HEK293T (cell line): ENCODE measurements around the gene DGKE.

Experiments used
- CTCF ChIA-PET: fragments of 350-600 bp; formaldehyde crosslinking; extraction: SDS; loops from one replicate; lab custom pipeline; 2021; ENCODE audit warnings: antibody characterized with exemption, inconsistent platforms; lab: Yijun Ruan, JAX
- POLR2A ChIA-PET: fragments of 350-600 bp; formaldehyde crosslinking; extraction: SDS; loops from one replicate; lab custom pipeline; 2020; ENCODE audit warnings: antibody characterized with exemption, inconsistent platforms; lab: Yijun Ruan, JAX
- DNase-seq: peaks from one replicate; pipeline ENCODE4 v3.0.0; 2012; ENCODE audit warnings: mixed read lengths; ENCODE audit errors: extremely low spot score
- ARNT ChIP-seq: fragments of 450-650 bp; IDR thresholded peaks from 2 replicates; pipeline ENCODE4 v1.6.1; 2017; ENCODE audit warnings: mild to moderate bottlenecking
- BHLHE40 ChIP-seq: fragments of 450-650 bp; IDR thresholded peaks from 2 replicates; pipeline ENCODE4 v1.6.1; 2016; ENCODE audit warnings: mild to moderate bottlenecking, moderate library complexity, borderline replicate concordance
- CTBP1 ChIP-seq: fragments of 450-650 bp; IDR thresholded peaks from 2 replicates; pipeline ENCODE4 v1.6.1; 2016; ENCODE audit warnings: borderline replicate concordance
- ELF4 ChIP-seq: fragments of 450-650 bp; IDR thresholded peaks from 2 replicates; pipeline ENCODE4 v1.6.1; 2017; ENCODE audit warnings: antibody characterized with exemption
- FOXA1 ChIP-seq: fragments of 450-650 bp; IDR thresholded peaks from 2 replicates; pipeline ENCODE4 v1.6.1; 2016; ENCODE audit warnings: mild to moderate bottlenecking
- FOXK2 ChIP-seq: fragments of 450-650 bp; IDR thresholded peaks from 2 replicates; pipeline ENCODE4 v1.6.1; 2016; ENCODE audit warnings: mild to moderate bottlenecking
- FOXM1 ChIP-seq: fragments of 450-650 bp; IDR thresholded peaks from 2 replicates; pipeline ENCODE4 v1.6.1; 2017; ENCODE audit warnings: mild to moderate bottlenecking, borderline replicate concordance
- HDGF ChIP-seq: fragments of 450-650 bp; IDR thresholded peaks from 2 replicates; pipeline ENCODE4 v1.6.1; 2017; ENCODE audit warnings: antibody characterized with exemption, borderline replicate concordance
- L3MBTL2 ChIP-seq: fragments of 450-650 bp; conservative IDR thresholded peaks from 2 replicates; pipeline ENCODE4 v1.6.1; 2016; ENCODE audit warnings: mild to moderate bottlenecking
- LEF1 ChIP-seq: fragments of 450-650 bp; IDR thresholded peaks from 2 replicates; pipeline ENCODE4 v1.6.1; 2017; ENCODE audit warnings: mild to moderate bottlenecking, borderline replicate concordance
- NFRKB ChIP-seq: fragments of 450-650 bp; IDR thresholded peaks from 2 replicates; pipeline ENCODE4 v1.6.1; 2016; ENCODE audit warnings: mild to moderate bottlenecking, moderate library complexity
- PKNOX1 ChIP-seq: fragments of 450-650 bp; IDR thresholded peaks from 2 replicates; pipeline ENCODE4 v1.6.1; 2016
- SP1 ChIP-seq: fragments of 450-650 bp; IDR thresholded peaks from 2 replicates; pipeline ENCODE4 v1.6.1; 2017
- SUZ12 ChIP-seq: fragments of 450-650 bp; IDR thresholded peaks from 2 replicates; pipeline ENCODE4 v1.6.1; 2016; ENCODE audit warnings: mild to moderate bottlenecking
- TARDBP ChIP-seq: fragments of 450-650 bp; IDR thresholded peaks from 2 replicates; pipeline ENCODE4 v1.6.1; 2016
- ZNF384 ChIP-seq: fragments of 450-650 bp; IDR thresholded peaks from 2 replicates; pipeline ENCODE4 v1.6.1; 2016

The DGKE gene

GRCh38 chr17:56793531-56793930 lies 40.4 kb upstream of the DGKE start:
- ChIA-PET CTCF (interaction anchor here (0.5 to 1.7 kb wide), 2 partner anchors 20 to 26 kb away, joined by 3 to 4 read pairs; no protein-coding TSS in a partner anchor), POLR2A (no interaction called here)
- no peak for DNase-seq
- TF ChIP-seq HDGF, result no peak
- TF ChIP-seq L3MBTL2, result no peak
- no peak for TF ChIP-seq PKNOX1
- no peak for TF ChIP-seq FOXA1
- TF ChIP-seq ZNF384, result no peak
- TF ChIP-seq CTBP1, result no peak
- no peak for TF ChIP-seq BHLHE40
- no peak for TF ChIP-seq LEF1
- no peak for TF ChIP-seq SUZ12
- TF ChIP-seq SP1, result no peak
- TF ChIP-seq FOXK2, result no peak

DNA sequence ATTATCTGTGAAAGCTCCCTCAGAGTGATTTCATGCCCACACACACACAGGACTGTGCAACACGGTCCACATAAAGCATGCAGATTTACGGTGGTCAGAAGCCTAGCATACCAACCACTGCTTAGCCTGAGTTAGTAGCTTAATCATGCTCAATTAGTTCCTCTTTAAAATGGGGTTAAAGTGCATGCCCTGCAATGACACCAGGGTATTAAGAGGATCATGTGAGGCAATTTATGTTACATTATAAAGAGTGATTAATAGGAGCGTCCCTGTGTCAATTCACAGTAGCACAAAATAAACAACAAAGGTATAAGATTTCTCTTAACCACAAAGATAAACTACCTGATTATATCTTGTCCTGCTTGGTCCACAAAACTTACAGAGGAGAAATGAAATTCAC lies 40.0 kb upstream of the DGKE start:
- no peak for DNase-seq
- CTCF ChIA-PET, result interaction anchor here (1.7 kb wide), 1 partner anchor 26 kb away, joined by 3 read pairs; no protein-coding TSS in a partner anchor
- POLR2A ChIA-PET, result no interaction called here
- TF ChIP-seq PKNOX1 (peak; percentile 67), CTBP1 (0 out of 2 replicates have a peak, but pooled peaks have one; percentile 40), SP1 (no peak)

GRCh38 chr17:56795221-56795865 lies 38.6 kb upstream of the DGKE start:
- CTCF ChIA-PET, result no interaction called here

DNA sequence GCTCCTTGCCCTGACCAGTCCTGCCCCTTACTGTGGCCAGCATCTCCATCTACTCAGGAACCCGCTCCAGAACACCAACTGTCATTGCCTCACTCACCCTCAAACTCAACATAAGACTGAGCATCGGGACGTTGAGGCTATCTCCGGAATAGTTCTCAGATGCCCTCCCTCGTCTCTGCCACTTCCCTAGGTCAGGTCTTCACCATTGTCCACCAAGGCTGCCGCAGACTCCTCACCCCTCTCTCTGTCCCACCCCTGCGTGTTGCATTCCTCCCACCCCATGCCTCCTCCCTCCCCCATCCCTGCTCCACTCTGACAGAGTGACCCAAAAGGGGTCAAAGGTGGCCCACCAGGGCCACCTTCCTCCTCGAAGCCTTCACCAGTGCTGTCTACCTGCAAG lies 37.4 kb upstream of the DGKE start:
- DNase-seq, result no peak
- ChIA-PET POLR2A (no interaction called here), CTCF (no interaction called here)
- no peak for TF ChIP-seq NFRKB
- TF ChIP-seq LEF1, result no peak
- TF ChIP-seq SP1, result no peak
- TF ChIP-seq FOXM1, result no peak
- TF ChIP-seq ARNT, result no peak
- TF ChIP-seq HDGF, result no peak
- no peak for TF ChIP-seq BHLHE40

More at GRCh38 chr17:56795221-56795865, 38.6 kb upstream of the DGKE start:
- TF ChIP-seq SP1 (no peak), NFRKB (no peak), LEF1 (no peak), TARDBP (no peak), FOXA1 (no peak), ELF4 (no peak), HDGF (no peak), FOXK2 (no peak), FOXM1 (no peak), L3MBTL2 (no peak), SUZ12 (no peak), CTBP1 (peak; percentile 29; the same call in 1 of the 2 replicates), ARNT (no peak), PKNOX1 (peak; percentile 89)
- no peak for DNase-seq
- POLR2A ChIA-PET, result no interaction called here

DNA sequence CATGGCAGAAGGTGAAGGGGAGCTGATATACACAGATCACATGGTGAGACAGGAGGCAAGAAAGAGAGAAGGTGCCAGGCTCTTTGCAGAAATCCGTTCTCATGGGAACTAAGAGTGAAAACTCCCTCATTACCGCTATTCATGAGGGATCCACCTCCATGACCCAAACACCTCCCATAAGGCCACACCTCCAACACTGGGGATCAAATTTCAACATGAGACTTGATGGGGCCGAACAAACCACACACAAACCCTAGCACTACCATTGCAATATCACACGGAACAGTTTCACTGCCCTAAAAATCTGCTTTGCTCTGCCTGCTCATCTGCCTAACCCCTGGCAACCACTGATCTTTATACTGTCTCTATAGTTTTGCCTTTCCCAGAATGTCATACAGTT lies 35.0 kb upstream of the DGKE start:
- CTCF ChIA-PET, result interaction anchor here (0.6 kb wide), 2 partner anchors 18 to 1729 kb away, joined by 3 to 4 read pairs; no protein-coding TSS in a partner anchor
- TF ChIP-seq HDGF, result no peak
- TF ChIP-seq PKNOX1, result no peak
- TF ChIP-seq ZNF384, result no peak
- no peak for TF ChIP-seq FOXM1
- no peak for TF ChIP-seq FOXA1
- no peak for TF ChIP-seq CTBP1
- DNase-seq, result no peak
- POLR2A ChIA-PET, result interaction anchor here (0.7 kb wide), 1 partner anchor 108 kb away, joined by 3 read pairs; no protein-coding TSS in a partner anchor

GRCh38 chr17:56801459-56802178 lies 32.3 kb upstream of the DGKE start:
- TF ChIP-seq CTBP1 (no peak), L3MBTL2 (no peak), PKNOX1 (no peak), ARNT (no peak), ELF4 (no peak), FOXM1 (no peak), NFRKB (no peak), FOXK2 (no peak), ZNF384 (no peak), TARDBP (no peak), SP1 (no peak), FOXA1 (no peak), LEF1 (no peak), BHLHE40 (no peak), SUZ12 (no peak), HDGF (no peak)
- CTCF ChIA-PET, result no interaction called here
- POLR2A ChIA-PET, result no interaction called here
- DNase-seq, result no peak
